GM18526 (cell line): ENCODE results near the gene NFAM1.

Experiments
- POLR2A ChIP-seq: IDR thresholded peaks from 3 replicates; pipeline ENCODE4 v1.6.1; 2011; ENCODE audit not compliant: insufficient read length; ENCODE audit errors: extremely low read depth

Gene NFAM1

GRCh38 chr22:42444077-42444904, 12.1 kb upstream of the NFAM1 start:
- no peak for TF ChIP-seq POLR2A

- no peak for TF ChIP-seq POLR2A
These were observed 11.3 kb upstream of the NFAM1 start for GRCh38 chr22:42443240-42444076.

GRCh38 chr22:42442748-42443147, 10.5 kb upstream of the NFAM1 start:
- TF ChIP-seq POLR2A: no peak

DNA sequence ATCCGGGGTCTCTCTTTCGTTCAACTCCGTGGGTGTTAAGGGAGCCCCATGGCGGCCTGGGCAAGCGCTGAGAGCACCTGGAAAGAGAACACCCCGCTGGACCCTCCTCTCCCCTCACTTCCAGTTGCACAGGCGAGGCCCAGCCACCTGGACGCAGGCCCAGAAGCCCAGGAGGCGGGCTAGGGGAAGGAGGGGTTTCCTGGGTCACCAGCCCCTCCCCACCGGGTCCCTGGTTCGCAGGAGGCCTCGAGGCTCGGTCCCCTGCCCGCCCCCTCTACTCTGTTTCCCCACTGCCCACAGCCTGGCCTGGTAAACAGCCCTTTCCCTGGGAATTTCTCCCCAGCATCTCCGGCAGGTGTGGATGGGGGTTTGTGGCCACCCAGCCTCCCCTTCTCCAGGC, 8.5 kb upstream of the NFAM1 start:
- TF ChIP-seq POLR2A: no peak

GRCh38 chr22:42439821-42440674, 7.8 kb upstream of the NFAM1 start:
- no peak for TF ChIP-seq POLR2A

GRCh38 chr22:42439021-42439567, 6.9 kb upstream of the NFAM1 start:
- no peak for TF ChIP-seq POLR2A

DNA sequence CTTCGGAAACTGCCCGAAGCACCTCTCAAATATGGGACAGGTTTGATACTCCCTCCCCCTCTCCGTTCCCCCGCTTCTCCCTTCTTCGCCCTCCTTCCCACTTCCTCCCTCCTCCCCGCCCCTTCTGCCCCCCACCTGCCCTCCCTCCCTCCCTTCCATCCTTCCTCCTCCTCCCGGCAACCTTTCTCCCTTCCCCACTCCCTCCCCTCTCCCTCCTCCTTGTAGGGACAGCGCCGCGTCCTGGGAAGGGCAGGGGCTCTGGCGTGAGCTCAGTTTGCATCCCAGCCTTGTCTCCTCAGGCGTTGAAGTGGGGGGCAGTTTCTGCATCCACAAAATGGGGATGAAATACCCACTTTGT, 6.1 kb upstream of the NFAM1 start:
- no peak for TF ChIP-seq POLR2A

GRCh38 chr22:42437488-42438292, 5.5 kb upstream of the NFAM1 start:
- peak; percentile 31 for TF ChIP-seq POLR2A

DNA sequence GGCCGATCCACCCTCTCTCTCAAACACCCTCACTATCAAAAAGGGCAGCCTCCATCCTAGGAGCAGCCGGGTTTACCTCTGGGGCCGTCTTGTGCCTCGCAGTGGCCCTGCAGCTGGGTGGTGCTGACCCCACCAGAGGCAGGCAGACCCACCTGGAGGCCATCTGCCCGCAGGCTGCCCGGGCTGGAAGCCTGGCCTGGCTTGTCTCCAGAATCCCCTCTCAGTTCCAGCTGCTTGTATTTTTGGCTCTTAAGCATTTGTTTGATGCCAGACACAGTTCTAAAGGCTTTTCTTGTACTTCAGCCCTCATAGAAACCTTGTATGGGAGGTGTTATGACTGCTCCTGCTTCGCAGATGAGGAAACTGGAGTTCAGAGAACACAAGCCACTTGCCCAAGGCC, 4.2 kb upstream of the NFAM1 start:
- no peak for TF ChIP-seq POLR2A

GRCh38 chr22:42434748-42435425, 2.7 kb upstream of the NFAM1 start:
- TF ChIP-seq POLR2A: no peak

- no peak for TF ChIP-seq POLR2A
These were observed 1.8 kb upstream of the NFAM1 start for GRCh38 chr22:42433754-42434682.

GRCh38 chr22:42432818-42433217, 615 bp upstream of the NFAM1 start:
- TF ChIP-seq POLR2A: no peak
